Measurements from ENCODE around the gene ZEB1. TPM values are rescaled to one million over a fixed set of nuclear protein-coding genes. Genes with fewer than 3 reads are reported as not detected.

The ZEB1 gene
- total and polyA plus RNA-seq, 9 of the 15 experiments (the other 6 are each of a cell fraction or from before 2014, with no cell fraction given): 2.1 to 8.4 (median 4.9) TPM

DNA sequence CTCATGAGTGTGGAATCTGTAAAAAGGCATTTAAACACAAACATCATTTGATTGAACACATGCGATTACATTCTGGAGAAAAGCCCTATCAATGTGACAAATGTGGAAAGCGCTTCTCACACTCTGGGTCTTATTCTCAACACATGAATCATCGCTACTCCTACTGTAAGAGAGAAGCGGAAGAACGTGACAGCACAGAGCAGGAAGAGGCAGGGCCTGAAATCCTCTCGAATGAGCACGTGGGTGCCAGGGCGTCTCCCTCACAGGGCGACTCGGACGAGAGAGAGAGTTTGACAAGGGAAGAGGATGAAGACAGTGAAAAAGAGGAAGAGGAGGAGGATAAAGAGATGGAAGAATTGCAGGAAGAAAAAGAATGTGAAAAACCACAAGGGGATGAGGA, 207.7 kb downstream of the ZEB1 start:
- 78% methylated on average over 11 of the region's 11 CpGs for WGBS (ENCODE audit: insufficient coverage, low coverage, missing lambda C conversion rate)
- Histone ChIP-seq H3K4me2 (ENCODE audit: insufficient read depth, low read length) (no peak overlapping the region), H2AFZ (ENCODE audit: low read depth, low read length) (no peak overlapping the region), H3K9ac (ENCODE audit: insufficient read depth in 1 of 2, low read depth in 2 of 2, low read length in 2 of 2) (no peak overlapping the region), H3K9me3 (replicated peaks; ENCODE audit: control insufficient read depth, insufficient read depth, low read depth, low read length) (no peaks in the 10 kb centered on the region), H3K27me3 (ENCODE audit: control insufficient read depth in 2 of 2, insufficient read depth in 2 of 2, low read length in 2 of 2) (no peaks in the 10 kb centered on the region), H3K4me3 (no peak overlapping the region), H3K4me1 (replicated peaks in 1 of 2; ENCODE audit: control insufficient read depth in 2 of 2, insufficient read depth in 2 of 2, low read length in 2 of 2) (no peaks in the 10 kb centered on the region), H3K36me3 (ENCODE audit: control insufficient read depth, insufficient read depth, low read length) (no peaks in the 10 kb centered on the region), H3K9me1 (ENCODE audit: control insufficient read depth, insufficient read depth, low read length) (no peaks in the 10 kb centered on the region), H3K27ac (ENCODE audit: extremely low read depth, low read depth, low read length) (no peak overlapping the region), H3K79me2 (ENCODE audit: control insufficient read depth, insufficient read depth, low read length) (no peaks in the 10 kb centered on the region), H4K20me1 (replicated peaks; ENCODE audit: control insufficient read depth, insufficient read depth, low read length) (no peaks in the 10 kb centered on the region)
- no peak for ATAC-seq
- POLR2A ChIA-PET: no interaction called here
- intact Hi-C loops (cut with micrococcal nuclease) (no loop called here), in situ Hi-C loops (cut with MboI) (no loop called here)
- BruUV-seq (replicated peaks): no TSS peak
- FAIRE-seq: no peak
- DNase-seq (ENCODE audit: extremely low read depth in 1 of 4, low spot score in 3 of 4): no peak
- CTCF ChIA-PET (ENCODE audit: low intra/inter-chr PET ratio): no interaction called here
- TF ChIP-seq ZBTB40 (IDR thresholded peaks at IDR 0.05) (no peak), ZBTB40 (CRISPR knock-in tag; IDR thresholded peaks at IDR 0.05) (no peak), SPI1 (IDR thresholded peaks at IDR 0.05; ENCODE audit: borderline replicate concordance, low read depth, low read length) (no peak), ZNF239 (CRISPR knock-in tag; IDR thresholded peaks at IDR 0.05) (no peak), ZNF197 (CRISPR knock-in tag; IDR thresholded peaks at IDR 0.05; ENCODE audit: low read depth) (no peak), ZNF584 (CRISPR knock-in tag; IDR thresholded peaks at IDR 0.05; ENCODE audit: low read depth) (no peak), BMI1 (IDR thresholded peaks at IDR 0.05; ENCODE audit: low read length) (no peak), NONO (IDR thresholded peaks at IDR 0.05; ENCODE audit: low read depth in 2 of 2, low read length in 1 of 2) (no peak), FOXA1 (IDR thresholded peaks at IDR 0.05; ENCODE audit: borderline replicate concordance) (no peak), CHD4 (IDR thresholded peaks at IDR 0.05; ENCODE audit: insufficient read depth, insufficient replicate concordance, low read depth, low read length, poor library complexity, severe bottlenecking) (no peak), MAFG (tag; conservative IDR thresholded peaks at IDR 0.05) (no peak), RBM39 (optimal IDR thresholded peaks at IDR 0.05; ENCODE audit: low read depth, low read length) (no peak)
- TF ChIP-seq, protein P1, sequence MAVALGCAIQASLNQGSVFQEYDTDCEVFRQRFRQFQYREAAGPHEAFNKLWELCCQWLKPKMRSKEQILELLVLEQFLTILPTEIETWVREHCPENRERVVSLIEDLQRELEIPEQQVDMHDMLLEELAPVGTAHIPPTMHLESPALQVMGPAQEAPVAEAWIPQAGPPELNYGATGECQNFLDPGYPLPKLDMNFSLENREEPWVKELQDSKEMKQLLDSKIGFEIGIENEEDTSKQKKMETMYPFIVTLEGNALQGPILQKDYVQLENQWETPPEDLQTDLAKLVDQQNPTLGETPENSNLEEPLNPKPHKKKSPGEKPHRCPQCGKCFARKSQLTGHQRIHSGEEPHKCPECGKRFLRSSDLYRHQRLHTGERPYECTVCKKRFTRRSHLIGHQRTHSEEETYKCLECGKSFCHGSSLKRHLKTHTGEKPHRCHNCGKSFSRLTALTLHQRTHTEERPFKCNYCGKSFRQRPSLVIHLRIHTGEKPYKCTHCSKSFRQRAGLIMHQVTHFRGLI (CRISPR knock-in tag; IDR thresholded peaks at IDR 0.05): no peak
